Measurements from ENCODE around the gene APPL2.

Gene APPL2

DNA sequence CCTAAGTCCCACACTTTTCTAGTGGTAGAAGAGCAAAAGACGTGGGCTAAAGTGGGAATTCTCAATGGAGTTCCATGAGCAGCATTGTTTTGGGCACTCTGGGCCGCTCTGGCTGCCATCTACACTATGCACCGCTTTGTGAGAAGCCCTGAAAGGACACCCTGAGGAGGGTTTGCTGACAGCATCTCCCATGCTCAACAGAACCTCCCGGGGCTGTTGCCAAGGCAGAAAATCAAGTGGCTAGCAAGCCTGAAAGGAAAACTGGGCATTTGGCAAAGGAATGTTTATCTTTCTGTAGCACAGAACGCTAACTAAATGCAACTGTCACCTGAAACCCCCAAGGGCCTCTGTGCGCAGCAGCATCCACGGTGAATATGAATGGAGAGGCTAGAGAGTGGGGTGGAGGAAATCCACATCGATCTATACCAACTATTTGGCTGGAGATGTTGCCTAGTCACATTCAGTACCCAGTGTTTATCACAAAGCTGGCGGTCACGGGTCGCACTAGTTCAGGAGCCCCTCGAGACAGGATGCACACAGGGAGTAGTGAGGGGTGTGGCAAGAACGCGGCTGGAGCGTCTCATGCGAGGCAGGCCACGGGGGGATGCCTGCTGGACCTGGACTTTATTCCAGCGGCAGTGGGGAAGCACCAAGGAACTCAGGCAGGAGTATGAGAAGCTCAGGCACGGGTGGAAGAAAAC lies 14.2 kb downstream of the APPL2 start:
- no peak for DNase-seq

DNA sequence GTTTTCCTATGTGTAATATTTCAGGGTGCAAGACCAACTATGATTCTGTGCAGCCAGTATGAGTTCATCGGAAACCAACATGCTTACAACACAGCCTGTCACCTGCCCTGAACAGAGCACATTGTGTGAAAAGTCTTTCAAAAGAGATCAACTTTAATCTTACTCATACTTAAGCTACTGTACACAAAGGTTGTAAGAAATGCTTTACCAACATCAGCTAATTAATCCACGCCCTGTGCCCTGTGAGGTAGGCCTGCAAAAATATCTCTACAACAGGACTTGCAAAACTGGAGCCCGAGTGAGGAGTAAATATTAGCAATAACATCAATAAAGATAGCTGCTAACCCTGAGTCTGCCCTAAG lies 15.1 kb downstream of the APPL2 start:
- no peak for DNase-seq

DNA sequence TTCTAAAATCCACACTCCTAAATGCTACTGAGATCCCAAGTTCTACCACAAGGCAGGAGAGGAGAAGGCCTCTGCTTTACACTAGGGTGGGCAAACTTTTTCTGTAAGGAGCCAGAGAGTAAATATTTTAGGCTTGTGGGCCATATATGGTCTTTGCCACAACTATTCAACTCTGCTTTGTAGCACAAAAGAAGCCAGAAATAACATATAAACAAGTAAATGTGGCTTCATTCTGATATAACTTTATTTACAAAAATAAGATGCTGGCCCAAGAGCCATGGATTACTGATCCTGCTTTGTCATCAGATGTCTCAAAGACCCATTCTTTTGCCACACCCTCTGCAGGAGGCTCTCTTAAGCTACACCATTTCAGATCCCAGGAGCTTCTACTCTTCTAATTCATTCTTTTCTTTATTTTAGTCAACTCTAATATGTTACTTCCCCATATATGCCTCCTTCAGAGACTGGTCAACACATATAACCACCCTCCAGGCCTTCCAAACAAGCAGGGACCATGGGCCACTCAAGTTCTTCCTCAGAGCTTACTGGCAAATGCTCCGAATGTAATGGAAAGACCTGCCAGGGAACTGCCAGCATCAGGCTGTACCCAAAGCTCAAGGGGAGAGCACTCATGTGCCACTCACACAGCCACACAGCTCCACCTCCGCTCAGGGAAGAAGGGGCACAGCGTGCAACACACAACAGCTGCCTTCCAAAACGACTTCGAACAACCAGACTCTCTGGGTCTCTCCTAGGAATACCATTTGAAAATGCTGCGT lies 15.6 kb downstream of the APPL2 start:
- no peak for DNase-seq

DNA sequence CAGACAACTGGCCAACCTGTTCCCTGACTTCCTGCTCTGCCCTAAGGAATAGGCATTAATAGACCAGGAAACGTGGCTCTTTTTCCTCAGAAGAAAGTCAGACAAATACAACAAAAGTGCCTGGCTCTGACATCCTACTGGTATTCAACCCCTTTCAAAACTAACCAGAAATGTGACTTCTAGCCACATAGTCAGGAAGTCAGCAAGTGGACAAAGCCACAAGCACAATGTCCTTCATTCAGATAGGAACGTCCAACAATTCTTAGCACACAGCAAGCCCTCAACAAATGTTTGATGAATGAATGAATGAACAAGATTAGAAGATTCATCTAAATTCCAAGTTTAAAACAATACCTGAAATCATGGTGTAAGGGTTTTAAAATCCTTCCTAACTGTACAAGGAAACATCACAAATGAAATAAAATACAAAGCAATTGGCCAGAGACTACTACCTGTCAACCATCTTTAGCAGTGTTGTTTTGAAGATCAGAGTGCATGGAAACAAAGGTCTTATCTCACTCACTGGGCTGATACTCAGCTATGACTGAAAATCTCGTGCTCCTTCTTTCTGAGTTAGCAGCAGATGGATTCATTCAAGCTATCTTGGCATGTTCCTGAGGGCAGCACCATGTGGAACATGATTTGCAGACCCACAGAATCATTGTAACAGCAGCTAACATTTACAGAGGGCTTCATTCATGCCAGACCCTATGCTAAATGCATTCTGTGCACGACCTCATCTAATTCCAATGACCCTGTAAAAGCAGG lies 16.5 kb downstream of the APPL2 start:
- no peak for DNase-seq

DNA sequence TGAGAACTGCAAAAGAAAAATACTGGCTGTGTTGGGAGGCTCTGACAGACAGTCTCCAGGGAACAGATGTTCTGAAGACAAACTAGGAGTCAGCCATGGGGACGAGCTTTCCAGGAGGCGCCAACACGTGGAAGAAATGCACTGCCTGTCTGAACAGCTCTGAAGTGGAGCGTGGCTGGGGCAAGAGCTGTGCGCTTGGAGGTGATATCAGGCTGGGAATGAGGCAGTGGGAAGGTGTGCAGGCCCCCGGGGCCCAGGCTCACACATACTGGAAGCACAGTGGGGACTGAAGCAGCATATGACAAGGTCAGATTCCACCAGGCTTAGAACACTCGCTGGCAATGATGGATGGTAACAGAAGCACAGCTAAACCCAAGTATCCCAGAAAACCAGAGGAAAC lies 17.5 kb downstream of the APPL2 start:
- DNase-seq, result no peak

DNA sequence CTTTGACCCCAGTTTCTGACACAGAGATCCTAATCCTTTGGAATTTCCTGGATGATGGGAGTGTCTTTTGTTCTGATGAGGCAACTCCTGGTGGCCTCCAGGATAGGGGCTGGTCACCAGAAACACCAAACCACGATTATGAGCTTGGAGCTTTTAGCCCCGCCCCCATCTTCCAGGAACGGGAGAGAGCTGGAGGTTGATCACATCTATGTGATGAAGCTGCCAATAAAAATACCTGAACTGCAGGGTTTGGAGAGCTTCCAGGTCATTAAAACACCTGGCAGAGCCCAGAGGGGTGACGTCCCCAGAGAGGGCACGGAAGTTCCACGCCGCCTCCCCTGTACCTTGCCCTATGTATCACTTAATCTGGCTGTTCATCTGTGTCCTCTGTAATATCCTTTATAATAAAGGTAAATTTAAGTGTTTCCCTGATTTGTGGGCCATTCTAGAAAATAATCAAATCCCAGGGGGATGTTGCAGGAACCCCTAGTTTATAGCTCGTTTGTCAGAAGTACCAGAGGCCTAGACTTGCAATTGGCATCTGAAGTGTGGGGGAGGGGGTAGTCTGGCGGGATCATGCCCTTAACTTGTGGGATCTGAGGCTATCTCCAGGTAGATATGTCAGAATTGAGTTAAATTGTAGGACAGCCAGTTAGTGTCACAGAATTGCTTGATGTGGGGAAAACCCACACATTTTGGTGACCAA lies 21.2 kb downstream of the APPL2 start:
- no peak for DNase-seq

DNA sequence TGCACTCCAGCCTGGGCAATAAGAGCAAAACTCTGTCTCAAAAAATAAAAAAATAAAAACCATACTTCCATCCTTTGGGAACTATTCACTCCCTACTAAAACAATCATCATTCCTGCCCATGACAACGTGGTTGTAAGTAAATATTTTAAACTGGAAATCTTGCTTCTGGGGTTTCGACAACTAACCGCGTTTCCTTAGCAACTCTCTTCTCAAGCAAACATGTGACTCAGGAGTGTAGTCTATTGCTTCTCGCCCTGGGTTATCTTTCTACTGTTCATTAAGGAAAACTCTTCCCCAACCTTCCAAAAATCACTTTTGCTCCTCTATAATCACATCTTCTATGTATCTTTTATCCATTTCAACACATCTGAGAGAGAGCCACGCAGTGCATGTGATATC lies 21.8 kb downstream of the APPL2 start:
- no peak for DNase-seq

DNA sequence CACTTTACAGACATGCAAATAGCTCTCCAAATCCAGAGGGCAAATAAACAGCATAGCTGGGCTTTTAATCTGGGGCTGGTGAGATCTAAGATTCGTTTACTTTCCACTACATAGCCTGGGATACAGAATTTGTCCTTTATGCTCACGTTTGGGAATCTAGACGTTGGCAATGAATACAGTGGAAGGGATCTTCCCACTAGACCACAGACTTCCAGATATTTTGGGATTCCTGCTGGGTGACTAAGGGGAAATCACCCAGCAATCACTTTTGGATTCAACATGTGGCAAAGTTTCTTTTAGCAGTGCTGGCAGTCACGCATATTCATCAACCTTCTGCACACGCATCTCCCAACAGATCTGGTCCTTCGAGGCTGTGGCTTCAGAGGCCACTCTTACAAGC lies 23.5 kb downstream of the APPL2 start:
- no peak for DNase-seq

DNA sequence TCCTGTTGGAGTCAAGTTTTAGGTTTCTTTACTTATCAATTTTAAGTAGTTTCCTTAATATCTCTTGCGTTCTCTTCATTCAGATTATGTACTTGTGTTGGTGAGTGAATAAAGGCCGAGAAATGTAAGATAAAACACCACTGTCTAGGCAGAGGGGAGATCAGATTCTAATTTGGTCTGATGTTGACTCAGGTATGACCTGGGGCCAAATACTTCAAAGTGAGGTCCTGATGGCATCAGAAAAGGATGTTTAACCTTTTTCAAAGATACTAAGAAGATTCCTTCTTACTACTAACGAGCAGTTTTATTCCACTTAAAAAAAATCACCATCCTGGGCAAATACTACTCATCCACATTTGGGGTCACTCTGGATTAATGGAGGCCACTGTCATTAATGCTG lies 26.9 kb downstream of the APPL2 start:
- no peak for DNase-seq

DNA sequence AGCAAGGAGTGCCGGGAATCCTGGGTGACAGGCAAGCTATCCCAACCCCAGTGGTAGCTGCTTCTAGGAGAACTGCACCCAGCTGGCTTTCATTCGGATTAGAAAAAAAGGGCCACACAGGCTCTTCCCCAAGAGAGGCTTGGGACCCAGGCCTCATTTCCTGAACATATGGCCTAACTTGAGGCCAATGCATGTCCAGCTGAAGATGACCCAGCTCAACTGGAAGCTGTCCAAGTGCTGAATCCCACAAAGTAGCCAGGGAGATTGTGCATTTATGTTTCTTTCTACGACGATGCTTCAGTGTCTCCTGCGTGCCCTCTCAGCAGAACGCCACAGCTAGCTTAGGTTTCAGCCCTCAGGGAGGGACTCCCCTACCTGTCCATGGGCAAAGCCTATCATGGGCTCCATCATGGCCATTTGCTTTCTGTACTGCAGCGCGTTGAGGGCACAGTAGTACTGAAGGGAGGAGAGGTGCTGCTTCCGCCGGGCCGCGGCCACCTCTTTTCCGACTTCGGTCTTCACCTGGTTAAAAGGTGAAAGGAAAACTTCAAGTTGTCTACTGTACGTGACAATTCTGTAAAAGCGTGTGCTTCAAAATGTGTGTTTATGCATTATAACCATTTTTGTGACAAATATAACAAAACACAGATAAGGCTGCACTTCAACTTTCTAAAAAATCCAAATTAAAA lies 29.1 kb downstream of the APPL2 start:
- no peak for DNase-seq

DNA sequence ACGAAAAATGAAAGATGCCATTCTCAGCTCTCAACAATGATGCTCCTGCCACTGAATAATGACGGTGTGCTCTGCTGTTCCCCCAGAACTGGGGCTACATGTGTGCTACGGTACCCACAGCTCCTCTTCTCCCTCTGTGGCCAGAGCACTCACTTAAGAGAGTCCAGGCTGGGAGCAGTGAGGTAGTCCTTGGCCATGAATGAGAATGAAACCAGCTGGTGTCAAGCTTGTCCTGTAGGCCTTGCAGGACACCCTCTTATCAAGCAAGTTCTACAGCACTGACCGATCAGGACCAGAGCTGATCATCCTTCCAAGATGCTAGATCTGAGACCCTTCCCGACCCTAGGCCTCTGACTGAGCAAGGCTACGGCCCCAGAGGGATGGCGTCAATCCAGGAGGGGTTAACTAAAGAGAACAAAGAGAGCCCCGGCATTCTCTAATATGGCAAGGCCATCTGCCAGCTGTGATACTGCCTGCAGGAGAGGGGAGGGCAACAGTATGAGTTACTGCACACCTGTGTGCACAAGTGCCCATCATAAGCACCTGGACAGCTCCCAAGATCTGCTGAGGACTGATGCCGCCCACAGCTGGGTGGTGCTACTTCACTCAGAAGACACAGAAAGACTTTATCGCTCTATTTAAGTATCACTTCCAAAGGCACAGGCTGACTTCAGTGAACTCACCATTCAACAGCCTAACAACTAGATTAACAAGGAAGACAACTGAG lies 30.5 kb downstream of the APPL2 start:
- no peak for DNase-seq

DNA sequence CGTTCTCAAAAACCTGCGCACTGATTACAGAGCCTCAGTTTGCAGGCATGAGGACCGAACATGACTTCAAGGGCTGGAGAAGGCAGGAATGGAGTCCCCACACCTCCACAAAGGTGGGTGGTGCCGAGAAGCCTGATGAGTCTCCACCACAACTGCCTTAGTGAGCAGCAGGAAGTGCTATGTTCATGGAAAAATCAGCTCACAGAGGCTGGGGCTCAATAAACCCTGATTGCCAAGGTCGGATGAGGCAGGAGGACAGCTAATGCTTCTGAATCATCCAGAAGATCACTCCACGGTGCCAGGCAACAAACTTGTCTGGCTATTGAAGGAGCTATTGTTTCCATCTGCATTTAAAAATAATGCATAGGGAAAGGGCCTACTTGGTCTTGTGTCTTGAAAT lies 31.1 kb downstream of the APPL2 start:
- DNase-seq, result no peak

DNA sequence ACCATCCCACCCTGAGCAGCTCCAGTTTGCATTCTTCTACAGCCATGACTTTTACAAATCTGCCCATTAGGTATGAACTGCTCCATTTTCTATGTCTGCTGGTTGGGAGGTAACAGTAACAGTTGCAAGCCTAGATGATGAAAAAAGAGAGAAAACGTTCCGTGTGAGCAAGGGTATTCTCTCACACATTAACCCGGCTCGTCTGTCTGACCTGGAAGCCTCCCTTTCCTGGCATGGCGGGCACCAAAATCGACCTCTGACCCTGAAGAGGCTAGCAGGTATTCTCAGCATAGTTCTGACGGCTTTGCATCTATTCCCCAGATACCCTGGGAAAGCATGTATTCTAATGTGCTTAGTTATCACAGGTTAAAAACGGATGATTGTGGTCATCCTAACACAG lies 31.8 kb downstream of the APPL2 start:
- DNase-seq, result no peak

DNA sequence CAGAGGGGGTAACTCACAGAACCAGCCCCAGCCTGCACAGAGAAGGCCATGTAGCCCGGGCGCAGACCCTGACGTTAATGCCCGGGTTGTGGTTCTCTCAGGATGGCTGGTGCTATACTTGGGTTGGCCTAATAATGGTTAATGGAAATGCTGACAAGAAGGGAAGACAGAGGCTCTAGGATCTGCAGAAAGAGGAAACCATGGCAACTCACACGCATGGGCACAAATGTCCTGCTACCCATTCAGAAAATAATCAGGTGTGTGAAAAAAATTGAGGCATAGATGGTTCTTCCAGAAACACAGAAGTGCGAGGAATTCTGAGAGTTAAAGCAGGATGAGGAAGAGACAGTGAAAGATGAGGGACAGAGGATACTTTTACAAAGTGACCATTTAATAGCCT lies 33.8 kb downstream of the APPL2 start:
- DNase-seq, result no peak

DNA sequence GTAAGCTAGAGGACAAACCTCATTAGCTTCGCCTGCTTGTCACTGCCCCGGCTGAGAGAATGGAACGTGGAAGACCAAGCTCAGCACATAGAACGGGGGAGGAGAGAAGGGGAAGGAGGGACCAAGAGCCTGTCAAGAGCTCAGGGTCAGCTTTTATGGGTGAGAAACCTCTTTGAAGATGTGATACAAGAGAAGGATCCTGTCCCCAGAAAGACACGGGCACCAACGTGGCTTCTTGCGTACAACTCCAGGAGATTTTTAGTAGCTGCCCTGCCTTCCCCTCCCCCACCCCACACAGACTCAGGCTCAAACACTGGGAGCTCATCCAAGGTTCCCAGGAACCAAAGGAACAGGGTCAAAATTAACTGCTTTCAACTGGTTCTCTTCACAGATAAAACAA lies 34.7 kb downstream of the APPL2 start:
- DNase-seq, result no peak

DNA sequence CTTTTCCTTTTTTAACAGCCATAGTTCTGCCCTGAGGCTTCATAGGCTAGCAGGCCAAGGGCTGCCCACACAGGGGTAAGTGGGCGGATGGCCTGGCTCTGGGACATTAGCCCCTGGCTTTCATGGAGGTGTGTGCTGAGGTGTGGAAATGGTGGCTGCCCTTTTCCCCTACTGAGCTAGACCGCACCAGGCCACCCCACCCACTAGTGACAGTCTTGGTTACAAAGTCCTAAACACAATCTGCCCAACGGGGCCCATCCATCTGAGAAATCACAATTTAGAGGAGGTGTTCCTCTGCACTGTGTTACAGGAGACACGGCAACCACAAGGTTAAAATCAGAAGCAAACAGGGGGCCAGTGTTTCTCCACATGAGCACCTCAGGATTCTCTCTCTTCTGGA lies 35.6 kb downstream of the APPL2 start:
- DNase-seq, result no peak

DNA sequence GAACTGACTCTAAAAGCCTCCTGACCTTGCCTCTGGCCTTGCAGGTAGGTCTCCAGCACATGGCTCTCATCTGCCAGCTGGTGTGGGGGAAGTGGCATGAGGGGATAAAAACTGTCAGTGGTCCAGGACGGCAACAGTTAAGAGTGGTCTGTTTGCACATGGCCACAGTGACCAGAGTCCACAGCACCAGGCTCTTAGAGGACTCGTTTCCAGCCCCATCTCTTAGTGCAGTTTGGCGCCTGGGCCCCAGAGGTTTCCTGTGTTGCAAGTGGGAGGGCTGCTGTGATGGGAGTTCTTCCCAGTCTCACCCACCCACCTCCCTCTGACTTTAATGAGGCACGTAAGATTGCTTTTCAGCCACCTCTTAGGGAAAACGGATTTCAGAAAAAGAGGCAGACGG lies 37.0 kb downstream of the APPL2 start:
- no peak for DNase-seq

DNA sequence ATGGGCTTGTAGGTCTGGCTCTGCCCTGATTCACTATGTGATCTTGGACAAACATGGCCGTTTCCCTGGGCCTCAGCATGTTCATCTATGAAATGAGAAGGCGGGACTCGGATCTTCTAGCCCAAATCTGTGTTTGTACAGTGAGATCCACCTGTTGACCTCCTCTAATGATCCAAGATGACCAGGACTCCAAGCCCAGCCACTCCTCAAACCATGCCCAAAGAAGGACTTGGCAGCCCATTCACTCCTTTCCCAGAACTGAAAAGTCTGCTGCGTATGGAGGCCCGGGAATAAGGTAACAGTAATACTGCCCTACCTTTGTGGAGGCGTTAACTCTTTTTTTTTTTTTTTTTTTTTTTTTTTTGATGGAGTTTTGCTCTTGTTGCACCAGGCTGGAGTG lies 39.9 kb downstream of the APPL2 start:
- DNase-seq, result no peak

DNA sequence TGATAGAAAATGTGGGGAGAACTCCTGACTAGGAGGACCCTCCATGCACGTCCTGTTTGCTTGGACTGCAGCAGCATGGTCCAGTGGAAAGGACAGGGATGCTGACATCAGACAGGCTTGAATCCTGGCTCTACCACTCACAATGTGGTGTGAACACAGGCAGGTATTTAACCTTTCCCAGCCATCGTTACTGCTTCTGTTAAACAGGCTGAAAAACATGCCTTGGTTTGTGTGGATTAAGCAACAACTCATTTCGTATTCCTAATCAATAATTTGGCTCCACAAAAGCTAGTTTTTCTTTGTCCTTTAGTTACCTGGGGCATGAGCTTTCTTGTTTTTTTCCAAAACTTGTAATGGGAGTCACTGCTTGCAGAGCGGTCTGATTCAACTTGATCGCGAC lies 41.0 kb downstream of the APPL2 start:
- no peak for DNase-seq

DNA sequence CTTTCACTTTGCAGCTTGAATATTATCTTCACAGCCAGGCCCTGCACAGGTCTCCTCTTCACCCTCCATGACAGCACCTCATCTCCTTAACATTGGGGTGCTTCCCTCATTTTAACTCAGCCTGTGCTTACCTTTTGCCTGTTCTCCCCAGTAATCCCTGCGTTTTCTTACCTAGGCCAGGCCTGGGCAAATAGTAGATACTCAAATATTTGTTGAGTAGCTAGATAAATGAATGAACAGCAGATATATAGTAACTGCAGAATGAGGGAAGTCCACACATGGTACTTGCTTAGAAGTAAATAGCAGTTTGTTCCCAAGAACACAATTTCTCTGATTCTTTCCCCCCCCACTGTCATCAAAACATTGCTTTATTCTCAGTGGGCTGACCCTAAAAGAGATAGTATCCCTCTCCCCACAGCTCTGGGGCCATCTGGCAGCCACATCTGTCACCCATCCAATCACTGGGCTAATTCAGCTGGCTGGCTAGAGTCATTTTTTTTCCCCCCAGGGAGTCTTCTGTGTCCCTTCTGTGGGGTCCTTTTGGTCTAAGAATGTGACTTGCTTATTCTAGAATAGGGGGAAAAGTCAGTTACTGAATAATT lies 43.2 kb downstream of the APPL2 start:
- no peak for DNase-seq

DNA sequence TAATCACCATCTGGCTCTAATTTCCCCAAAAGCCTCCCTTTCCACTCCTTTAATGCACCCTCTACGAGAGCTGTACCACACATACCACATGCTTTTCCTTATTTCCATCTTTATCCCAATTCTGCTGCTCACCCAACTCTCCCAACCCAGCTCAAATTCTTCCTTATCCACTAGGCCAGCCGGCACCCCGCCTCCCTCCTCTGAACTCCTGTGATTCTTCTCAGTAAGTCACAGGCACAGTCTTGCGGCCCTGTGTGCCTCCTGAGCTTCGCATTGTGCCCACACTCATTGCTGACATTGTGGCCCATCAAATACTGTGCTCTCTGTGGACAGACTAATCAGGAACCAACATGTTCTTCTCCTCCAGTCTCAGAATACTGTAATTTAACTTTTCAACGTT lies 45.4 kb downstream of the APPL2 start:
- no peak for DNase-seq

DNA sequence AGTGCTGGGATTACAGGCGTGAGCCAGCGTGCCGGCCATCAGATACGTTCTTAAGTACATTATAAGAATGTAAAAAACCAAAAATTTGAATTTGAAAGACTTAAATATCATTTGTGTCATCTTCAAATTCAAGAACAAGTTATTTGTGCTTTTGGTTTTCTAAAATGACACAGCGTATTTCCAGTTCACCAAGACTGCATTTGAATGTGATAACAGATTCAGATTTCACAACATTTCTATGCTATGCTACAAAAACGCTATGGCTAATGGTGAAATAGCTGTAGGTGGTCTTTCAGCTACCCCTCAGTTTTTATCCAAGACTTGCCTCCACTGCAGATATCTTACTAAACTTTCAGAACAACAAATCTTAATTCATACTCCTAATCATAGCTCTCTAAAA lies 46.7 kb downstream of the APPL2 start:
- no peak for DNase-seq

All from NCI-H1436 (cell line).